ENCODE data around the gene CRY2. TPM values are rescaled to one million over a fixed set of nuclear protein-coding genes. Genes with fewer than 3 reads are reported as not detected.

Gene CRY2
- total and polyA plus RNA-seq, 2 of the 13 experiments (the other 11 are each of a cell fraction or from before 2014, with no cell fraction given), result 10.1 to 12.2 TPM

GRCh38 chr11:45921561-45922424, 74.5 kb downstream of the CRY2 start (continued):
- TF ChIP-seq PAXIP1 (CRISPR knock-in tag; conservative IDR thresholded peaks at IDR 0.05) (peak; percentile 58), ZNF558 (CRISPR knock-in tag; IDR thresholded peaks at IDR 0.05; ENCODE audit: borderline replicate concordance) (peak; percentile 62; the same call in 1 of the 2 replicates), GFI1 (CRISPR knock-in tag; IDR thresholded peaks at IDR 0.05; ENCODE audit: borderline replicate concordance) (peak; percentile 67; the same call in 1 of the 2 replicates), CCAR2 (optimal IDR thresholded peaks at IDR 0.05; ENCODE audit: low read depth, low read length) (no peak), ZNF773 (CRISPR knock-in tag; IDR thresholded peaks at IDR 0.05; ENCODE audit: borderline replicate concordance) (0 out of 2 replicates have a peak, but pooled peaks have one; percentile 48), ZNF281 (CRISPR knock-in tag; IDR thresholded peaks at IDR 0.05; ENCODE audit: borderline replicate concordance) (peak; percentile 80), TCF7 (IDR thresholded peaks at IDR 0.05; ENCODE audit: low read depth) (peak; percentile 66; the same call in 1 of the 2 replicates), XRCC5 (optimal IDR thresholded peaks at IDR 0.05; ENCODE audit: low read length) (peak; percentile 40), CENPX (CRISPR knock-in tag; IDR thresholded peaks at IDR 0.05) (no peak), KLF15 (CRISPR knock-in tag; IDR thresholded peaks at IDR 0.05; ENCODE audit: borderline replicate concordance) (no peak; the same call in 1 of the 2 replicates), JUN (CRISPR knock-in tag; IDR thresholded peaks at IDR 0.05) (peak; percentile 57; the same call in 1 of the 2 replicates), HNRNPL (IDR thresholded peaks at IDR 0.05; ENCODE audit: low read depth, low read length) (0 out of 2 replicates have a peak, but pooled peaks have one; percentile 16), ZNF503 (CRISPR knock-in tag; IDR thresholded peaks at IDR 0.05) (peak; percentile 69), ZNF720 (CRISPR knock-in tag; IDR thresholded peaks at IDR 0.05) (no peak), ZNF800 (CRISPR knock-in tag; IDR thresholded peaks at IDR 0.05) (peak; percentile 57), E2F2 (CRISPR knock-in tag; IDR thresholded peaks at IDR 0.05; ENCODE audit: borderline replicate concordance) (0 out of 2 replicates have a peak, but pooled peaks have one; percentile 26)

Data from HepG2 (cell line).